GM23248 (cell line): Measurements from ENCODE around the gene ATM. TPM values are rescaled to one million over a fixed set of nuclear protein-coding genes. Genes with fewer than 3 reads are reported as not detected.

Source experiments
- DNase-seq: peaks from one replicate; pipeline ENCODE4 v3.0.0-alpha.2; 2015
- H2AFZ ChIP-seq: fragments of 200-600 bp; sonication (generic); 2 replicates; pipeline ENCODE4 v1.6.1; 2016; ENCODE audit warnings: antibody characterized with exemption
- H3F3A ChIP-seq: fragments of 200-600 bp; sonication (generic); 2 replicates; pipeline ENCODE4 v1.6.1; 2016; ENCODE audit warnings: mild to moderate bottlenecking, antibody characterized with exemption, mixed run types; ENCODE audit not compliant: insufficient read depth
- H3K27ac ChIP-seq: fragments of 200-600 bp; sonication (generic); 2 replicates; pipeline ENCODE4 v1.5.1; 2016; ENCODE audit warnings: mild to moderate bottlenecking
- H3K27me3 ChIP-seq: fragments of 200-600 bp; sonication (generic); replicated peaks from 2 replicates; pipeline ENCODE4 v1.6.1; 2016; ENCODE audit warnings: mild to moderate bottlenecking; ENCODE audit not compliant: insufficient read depth
- H3K36me3 ChIP-seq: fragments of 200-600 bp; sonication (generic); 2 replicates; pipeline ENCODE4 v1.6.1; 2016; ENCODE audit warnings: low read depth, mild to moderate bottlenecking
- H3K4me1 ChIP-seq: fragments of 200-600 bp; sonication (generic); 2 replicates; pipeline ENCODE4 v1.6.1; 2016; ENCODE audit warnings: mild to moderate bottlenecking; ENCODE audit not compliant: insufficient read depth
- H3K4me2 ChIP-seq: fragments of 200-600 bp; sonication (generic); one replicate; pipeline ENCODE4 v1.6.1; 2016; ENCODE audit warnings: mild to moderate bottlenecking; ENCODE audit not compliant: unreplicated experiment
- H3K4me3 ChIP-seq: fragments of 200-600 bp; sonication (generic); 2 replicates; pipeline ENCODE4 v1.5.1; 2016; ENCODE audit warnings: mild to moderate bottlenecking
- H3K79me2 ChIP-seq: fragments of 200-600 bp; sonication (generic); 2 replicates; pipeline ENCODE4 v1.6.1; 2016; ENCODE audit warnings: mild to moderate bottlenecking; ENCODE audit not compliant: insufficient read depth
- H3K9ac ChIP-seq: fragments of 200-600 bp; sonication (generic); 2 replicates; pipeline ENCODE4 v1.6.1; 2016; ENCODE audit warnings: mild to moderate bottlenecking
- H3K9me2 ChIP-seq: fragments of 200-600 bp; sonication (generic); 2 replicates; pipeline ENCODE4 v1.6.1; 2016; ENCODE audit warnings: mixed run types, mild to moderate bottlenecking, moderate library complexity; ENCODE audit not compliant: insufficient read depth
- H3K9me3 ChIP-seq: fragments of 200-600 bp; sonication (generic); one replicate; pipeline ENCODE4 v1.6.1; 2017; ENCODE audit warnings: low read depth
- H4K20me1 ChIP-seq: fragments of 200-600 bp; sonication (generic); 2 replicates; pipeline ENCODE4 v1.6.0; 2016; ENCODE audit not compliant: insufficient read depth
- EZH2 ChIP-seq: fragments of 200-600 bp; sonication (generic); IDR thresholded peaks from 2 replicates; pipeline ENCODE4 v1.6.1; 2018; ENCODE audit warnings: antibody characterized with exemption, mild to moderate bottlenecking; ENCODE audit not compliant: insufficient read depth, poor library complexity, severe bottlenecking
- EZH2phosphoT487 ChIP-seq: fragments of 200-600 bp; sonication (generic); IDR thresholded peaks from 2 replicates; pipeline ENCODE4 v1.6.1; 2018; ENCODE audit warnings: antibody characterized with exemption, moderate library complexity, mild to moderate bottlenecking, low read depth; ENCODE audit not compliant: insufficient read depth
- WGBS, 2 experiments: methylation state at CpG; one replicate each; pipeline ENCODE4 v1.1.6; 2015 to 2017; ENCODE audit warnings: low lambda C conversion rate in 2 of 2, low coverage in 1 of 2; ENCODE audit errors: missing lambda C conversion rate in 2 of 2; 5-methylcytosine and 5-hydroxymethylcytosine counted together
- in situ Hi-C: fragments of 300-500 bp; cut with MboI; formaldehyde crosslinking; loops from 2 replicates; pipeline ENCODE4 v1.15.0; 2020
- polyA plus RNA-seq: library from polyadenylated mRNA; unstranded; fragments of >200 nt; fragmentation: Nextera tagmentation; extraction: Ambion mirVana; gene quantifications from 2 replicates; pipeline ENCODE4 v1.2.1, GENCODE V29; 2016
- total RNA-seq: library from RNA; depleted of rRNA; stranded (reverse); fragments of >200 nt; shearing (Covaris generic); gene quantifications from 2 replicates; pipeline ENCODE4 v1.2.3, GENCODE V29; 2014

The ATM gene
- total and polyA plus RNA-seq, 2 experiments from 2014 or later: 16.5 to 69.2 TPM

DNA sequence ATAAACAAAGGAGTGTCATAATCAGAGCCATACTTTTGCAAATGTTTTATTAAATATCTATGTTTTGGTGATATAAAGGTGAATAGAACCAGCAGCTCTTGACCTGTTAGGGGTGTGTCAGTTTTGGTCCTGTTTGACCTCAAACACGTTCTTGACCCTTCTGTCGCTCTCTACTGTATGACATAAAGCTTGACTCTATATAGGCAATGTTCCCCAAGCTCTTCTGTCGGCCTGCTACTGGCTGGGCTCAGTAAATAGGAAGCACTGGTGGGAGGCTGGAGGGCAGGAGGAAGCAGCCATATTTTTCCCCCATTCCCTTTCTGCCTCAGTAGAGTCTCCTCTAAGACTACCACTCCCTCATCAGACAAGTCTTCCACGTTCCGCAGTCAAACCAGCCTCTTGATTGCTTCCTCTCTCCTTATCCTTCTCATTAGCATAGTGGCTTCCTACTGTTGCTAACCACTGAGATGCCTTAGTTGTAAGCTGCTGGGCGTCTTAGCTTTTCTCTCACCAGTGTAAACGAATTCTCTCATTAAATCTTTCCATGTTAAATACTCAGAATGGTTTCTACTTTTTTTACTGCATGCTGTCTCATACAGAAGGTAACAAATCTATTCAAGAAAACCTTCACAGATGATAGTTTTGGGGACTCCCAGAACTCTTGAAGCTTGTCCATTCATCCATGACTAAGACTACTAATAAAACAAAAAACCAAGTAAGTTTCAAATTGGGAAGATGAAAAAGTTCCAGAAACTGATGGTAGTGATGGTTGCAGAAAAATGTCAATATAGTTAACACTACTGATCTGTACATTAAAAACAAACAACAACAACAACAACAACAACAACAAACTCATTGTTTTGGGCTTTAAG, 3.7 kb upstream of the ATM start:
- Histone ChIP-seq H3K9me2 (no peaks in the 10 kb centered on the region), H3K79me2 (peaks cover 86% of the 10 kb centered on the region), H3K4me1 (peaks cover 20% of the 10 kb centered on the region), H3K9me3 (no peaks in the 10 kb centered on the region), H4K20me1 (no peaks in the 10 kb centered on the region), H3K36me3 (no peaks in the 10 kb centered on the region), H3K27ac (no peak overlapping the region), H2AFZ (no peak overlapping the region), H3F3A (peaks cover 33% of the 10 kb centered on the region), H3K4me2 (no peak overlapping the region), H3K4me3 (no peak overlapping the region), H3K27me3 (no peaks in the 10 kb centered on the region), H3K9ac (no peak overlapping the region)
- DNase-seq: no peak
- TF ChIP-seq EZH2phosphoT487 (no peak), EZH2 (no peak)
- WGBS, 2 experiments: 82 to 89% methylated on average over 7 of the region's 7 CpGs
- in situ Hi-C loops: no loop called here

DNA sequence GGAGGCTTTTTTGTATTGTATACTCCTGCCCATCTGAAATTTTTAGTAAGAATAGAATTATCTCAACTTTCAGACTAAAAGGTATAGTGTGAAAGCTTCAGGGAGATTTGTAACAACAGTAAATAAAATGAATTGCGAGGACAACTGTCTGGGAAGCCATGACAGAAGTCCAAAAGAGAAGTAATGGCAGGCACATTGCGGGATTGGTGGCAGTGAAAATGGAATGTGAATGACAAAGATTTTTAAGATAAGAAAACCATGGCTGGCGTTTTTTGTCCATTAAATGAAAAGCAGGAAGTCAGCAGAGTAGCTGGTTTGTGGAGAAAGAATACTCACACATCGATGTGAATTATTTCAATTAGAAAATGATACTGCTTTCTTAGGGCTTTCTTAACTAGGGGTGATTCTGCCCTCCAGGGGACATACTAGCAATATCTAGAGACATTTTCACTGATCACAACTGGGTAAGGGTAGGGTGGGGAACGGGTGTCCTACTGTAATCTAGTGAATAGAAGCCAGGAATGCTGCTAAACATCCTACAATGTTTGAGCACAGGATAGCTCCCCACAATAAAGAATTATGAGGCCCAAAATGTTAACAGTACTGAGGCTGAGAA, 2.0 kb upstream of the ATM start:
- Histone ChIP-seq H3K79me2 (peaks cover 87% of the 10 kb centered on the region), H3K4me2 (peak overlapping the region; percentile 97), H3K9me2 (no peaks in the 10 kb centered on the region), H3K9ac (peak overlapping the region; percentile 94), H3K36me3 (no peaks in the 10 kb centered on the region), H3F3A (peaks cover 42% of the 10 kb centered on the region), H3K27me3 (no peaks in the 10 kb centered on the region), H2AFZ (peak overlapping the region; percentile 89), H3K27ac (peak overlapping the region; percentile 95), H3K4me3 (peak overlapping the region; percentile 93), H3K9me3 (no peaks in the 10 kb centered on the region), H4K20me1 (no peaks in the 10 kb centered on the region), H3K4me1 (peaks cover 35% of the 10 kb centered on the region)
- DNase-seq: peak; percentile 31
- no peak for TF ChIP-seq EZH2phosphoT487
- TF ChIP-seq EZH2: no peak
- 41% methylated on average over 5 of the region's 5 CpGs for WGBS, 2 experiments
- in situ Hi-C loops: no loop called here

DNA sequence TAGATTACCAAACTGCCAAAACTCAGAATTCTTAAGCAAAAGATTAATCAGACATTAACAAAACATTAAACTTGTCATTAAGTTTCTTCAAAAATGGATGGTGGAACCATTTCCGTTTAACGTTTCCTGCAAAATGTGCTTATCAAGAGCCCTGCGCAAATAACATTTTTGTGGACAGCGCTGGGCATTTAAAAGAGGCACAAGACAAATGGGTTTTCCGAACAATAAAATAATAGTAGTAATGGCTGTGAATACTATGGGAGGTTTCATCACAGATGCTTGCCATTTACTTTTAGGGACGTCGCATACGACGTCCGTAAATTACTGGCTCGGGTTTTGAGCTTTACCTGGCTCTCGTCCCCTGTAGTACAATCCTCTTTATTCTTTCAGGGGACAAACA, 1.5 kb upstream of the ATM start:
- H3K27me3 ChIP-seq: no peaks in the 10 kb centered on the region
- H3K9me3 ChIP-seq: no peaks in the 10 kb centered on the region
- H3K79me2 ChIP-seq: peaks cover 87% of the 10 kb centered on the region
- no peaks in the 10 kb centered on the region for H3K36me3 ChIP-seq
- TF ChIP-seq EZH2 (no peak), EZH2phosphoT487 (no peak)
- in situ Hi-C loops: no loop called here
- no peaks in the 10 kb centered on the region for H4K20me1 ChIP-seq
- peak overlapping the region; percentile 97 for H3K4me2 ChIP-seq
- 0 to 1% methylated on average over 12 of the region's 12 CpGs for WGBS, 2 experiments
- H3K4me1 ChIP-seq: peaks cover 35% of the 10 kb centered on the region
- H3K9ac ChIP-seq: peak overlapping the region; percentile 94
- DNase-seq: peak; percentile 62
- H3K9me2 ChIP-seq: no peaks in the 10 kb centered on the region
- peak overlapping the region; percentile 89 for H2AFZ ChIP-seq
- peak overlapping the region; percentile 93 for H3K4me3 ChIP-seq
- H3K27ac ChIP-seq: peak overlapping the region; percentile 95
- H3F3A ChIP-seq: peaks cover 42% of the 10 kb centered on the region

- no peak for DNase-seq
- Histone ChIP-seq H3K36me3 (no peaks in the 10 kb centered on the region), H3K9ac (peak overlapping the region; percentile 94), H3K79me2 (peaks cover 87% of the 10 kb centered on the region), H2AFZ (peak overlapping the region; percentile 89), H3K27me3 (no peaks in the 10 kb centered on the region), H3F3A (peaks cover 42% of the 10 kb centered on the region), H3K4me1 (peaks cover 35% of the 10 kb centered on the region), H3K4me2 (peak overlapping the region; percentile 97), H3K9me3 (no peaks in the 10 kb centered on the region), H3K27ac (peak overlapping the region; percentile 95), H4K20me1 (no peaks in the 10 kb centered on the region), H3K4me3 (peak overlapping the region; percentile 93), H3K9me2 (no peaks in the 10 kb centered on the region)
- in situ Hi-C loops: no loop called here
- TF ChIP-seq EZH2 (no peak), EZH2phosphoT487 (no peak)
- WGBS, 2 experiments: 1 to 2% methylated on average over 28 to 29 of the region's 29 CpGs
Observed at GRCh38 chr11:108221911-108222573, 825 bp upstream of the ATM start.
